LNCaP clone FGC (cell line): ENCODE data around the gene SIGLEC1.

Source experiments
- DNase-seq: peaks from one replicate; pipeline ENCODE4 v3.0.0-alpha.2; 2011; ENCODE audit warnings: low read depth
- H3K4me3 ChIP-seq: 2 replicates; pipeline ENCODE4 v1.5.1; 2011; ENCODE audit warnings: mild to moderate bottlenecking, low read depth, low read length, control low read depth
- TF ChIP-seq, protein P1 (sequence below): IDR thresholded peaks from 2 replicates; pipeline ENCODE4 v1.5.1; 2012; ENCODE audit warnings: mild to moderate bottlenecking; ENCODE audit not compliant: control insufficient read depth, insufficient read depth; ENCODE audit errors: extremely low read depth

The SIGLEC1 gene

DNA sequence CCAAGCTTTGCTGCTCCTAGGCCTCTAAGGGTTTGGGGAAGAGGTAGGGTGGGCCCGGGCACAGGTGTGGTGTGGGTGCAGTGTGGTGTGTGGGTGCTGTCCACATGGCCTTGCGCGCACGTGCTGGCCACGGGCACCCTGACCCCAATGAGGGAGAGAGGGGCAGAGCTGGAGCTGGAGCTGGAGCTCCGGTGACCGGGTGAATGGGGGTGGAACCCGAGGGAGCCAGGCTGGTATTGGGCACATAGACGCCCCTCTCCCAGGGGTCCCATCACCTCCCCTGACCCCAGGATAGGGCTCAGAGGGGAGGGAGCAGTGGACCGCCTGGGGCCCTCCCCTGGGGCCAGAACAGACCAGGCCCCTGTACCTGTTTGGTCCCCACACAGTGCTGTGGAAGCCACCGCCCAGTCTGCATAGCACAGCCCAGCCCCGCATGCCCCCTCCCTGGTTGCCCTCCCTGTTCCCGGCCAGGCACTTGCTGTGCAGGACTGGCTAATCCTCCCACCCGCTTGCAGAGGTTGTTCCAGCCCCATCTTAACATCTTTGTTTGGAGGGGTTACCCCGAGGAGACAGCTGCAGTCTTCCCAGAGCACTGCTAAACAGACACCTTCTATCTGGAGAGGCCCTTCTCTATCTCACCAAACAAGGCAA is 31.6 kb downstream of the SIGLEC1 start:
- H3K4me3 ChIP-seq, result no peak overlapping the region
- no peak for DNase-seq
- TF ChIP-seq, protein P1, sequence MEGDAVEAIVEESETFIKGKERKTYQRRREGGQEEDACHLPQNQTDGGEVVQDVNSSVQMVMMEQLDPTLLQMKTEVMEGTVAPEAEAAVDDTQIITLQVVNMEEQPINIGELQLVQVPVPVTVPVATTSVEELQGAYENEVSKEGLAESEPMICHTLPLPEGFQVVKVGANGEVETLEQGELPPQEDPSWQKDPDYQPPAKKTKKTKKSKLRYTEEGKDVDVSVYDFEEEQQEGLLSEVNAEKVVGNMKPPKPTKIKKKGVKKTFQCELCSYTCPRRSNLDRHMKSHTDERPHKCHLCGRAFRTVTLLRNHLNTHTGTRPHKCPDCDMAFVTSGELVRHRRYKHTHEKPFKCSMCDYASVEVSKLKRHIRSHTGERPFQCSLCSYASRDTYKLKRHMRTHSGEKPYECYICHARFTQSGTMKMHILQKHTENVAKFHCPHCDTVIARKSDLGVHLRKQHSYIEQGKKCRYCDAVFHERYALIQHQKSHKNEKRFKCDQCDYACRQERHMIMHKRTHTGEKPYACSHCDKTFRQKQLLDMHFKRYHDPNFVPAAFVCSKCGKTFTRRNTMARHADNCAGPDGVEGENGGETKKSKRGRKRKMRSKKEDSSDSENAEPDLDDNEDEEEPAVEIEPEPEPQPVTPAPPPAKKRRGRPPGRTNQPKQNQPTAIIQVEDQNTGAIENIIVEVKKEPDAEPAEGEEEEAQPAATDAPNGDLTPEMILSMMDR, result no peak

DNA sequence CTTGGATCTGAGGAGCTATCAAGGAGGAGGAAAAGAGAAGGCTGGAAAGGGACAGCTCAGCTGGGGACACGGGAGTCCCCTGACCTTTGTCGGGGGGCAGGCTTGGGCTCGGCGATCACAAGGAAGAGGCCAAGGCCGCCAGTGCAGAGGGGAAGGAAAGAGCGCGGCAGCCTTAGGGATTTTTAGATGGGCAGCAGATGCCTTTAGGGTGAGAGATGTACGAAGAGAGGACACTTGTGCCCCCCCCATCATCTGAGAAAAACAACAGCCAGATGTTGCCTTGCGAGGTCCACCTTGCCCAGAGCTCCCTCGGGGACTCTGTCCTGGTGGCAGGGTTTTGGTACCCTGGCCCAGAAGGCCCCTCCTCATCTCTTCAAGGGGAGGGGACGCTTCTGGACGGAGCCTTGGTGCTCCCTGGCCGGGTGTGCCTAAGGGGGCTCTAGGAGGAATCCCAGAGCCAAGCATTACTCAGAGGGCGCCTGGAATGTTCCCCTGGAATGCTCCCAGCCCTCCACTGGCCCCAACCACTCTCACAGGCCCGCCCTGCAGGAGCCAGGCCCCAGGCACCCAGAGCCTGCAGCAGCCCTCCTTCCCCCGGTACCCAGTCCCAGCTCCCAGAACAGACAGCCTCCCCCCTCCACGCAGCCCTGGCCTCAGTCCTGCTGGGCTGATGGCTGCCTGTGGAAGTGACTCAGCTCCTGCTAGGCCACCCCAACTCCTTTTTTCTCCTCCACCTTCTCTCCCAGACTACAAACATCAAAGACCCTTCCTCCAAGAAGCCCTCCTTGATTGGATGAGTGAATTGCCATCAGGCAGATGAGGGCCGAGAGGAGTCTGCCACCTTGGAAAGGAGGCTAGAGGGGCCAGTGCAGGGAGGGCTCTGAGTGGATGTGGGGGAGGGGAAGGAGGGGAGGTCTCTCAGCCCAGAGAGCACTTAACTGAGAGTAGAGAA is 32.4 kb downstream of the SIGLEC1 start:
- H3K4me3 ChIP-seq, result no peak overlapping the region
- TF ChIP-seq, protein P1, result no peak
- no peak for DNase-seq

DNA sequence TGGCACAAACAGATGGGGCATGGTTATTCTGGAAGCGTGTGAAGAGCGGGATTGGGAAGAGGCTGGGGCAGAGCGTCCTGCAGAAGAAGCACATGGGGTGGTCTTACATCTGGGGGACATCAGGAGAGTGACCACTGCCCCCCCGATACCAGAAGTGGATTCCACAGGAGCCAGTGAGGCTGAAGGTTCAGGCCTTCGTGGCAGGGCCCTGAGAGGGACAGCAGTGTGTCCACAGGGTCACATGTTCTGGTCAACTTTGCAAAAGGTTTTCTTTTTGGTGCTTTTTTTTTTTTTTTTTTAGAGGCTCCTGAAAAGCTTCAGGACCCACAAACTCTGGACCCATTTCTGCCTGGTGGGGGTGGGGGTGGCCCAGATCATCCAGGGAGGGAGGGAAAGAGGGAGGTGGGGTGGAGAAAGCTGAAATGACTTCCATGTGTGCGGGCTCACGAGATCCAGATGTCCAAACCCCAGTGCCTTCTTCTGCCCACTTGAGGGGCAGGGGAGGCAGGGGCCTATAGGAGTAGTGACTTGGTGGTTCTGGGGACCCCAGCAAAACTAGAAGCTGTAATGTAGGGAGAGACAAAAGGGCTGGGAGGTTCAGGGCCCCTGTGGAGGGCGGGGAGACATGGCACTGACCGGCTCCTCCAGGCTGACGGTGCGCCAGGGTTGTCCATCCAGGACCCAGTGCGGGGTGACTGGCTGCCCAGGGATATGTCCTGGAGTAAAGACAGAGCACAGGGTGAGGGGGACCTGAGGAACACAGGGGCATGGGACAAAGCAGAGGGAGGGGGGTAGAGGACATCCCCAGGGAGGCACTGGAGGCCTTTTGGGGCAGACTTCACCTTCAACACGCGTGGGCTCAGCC is 33.3 kb downstream of the SIGLEC1 start:
- DNase-seq, result no peak
- no peak overlapping the region for H3K4me3 ChIP-seq
- TF ChIP-seq, protein P1, result no peak

DNA sequence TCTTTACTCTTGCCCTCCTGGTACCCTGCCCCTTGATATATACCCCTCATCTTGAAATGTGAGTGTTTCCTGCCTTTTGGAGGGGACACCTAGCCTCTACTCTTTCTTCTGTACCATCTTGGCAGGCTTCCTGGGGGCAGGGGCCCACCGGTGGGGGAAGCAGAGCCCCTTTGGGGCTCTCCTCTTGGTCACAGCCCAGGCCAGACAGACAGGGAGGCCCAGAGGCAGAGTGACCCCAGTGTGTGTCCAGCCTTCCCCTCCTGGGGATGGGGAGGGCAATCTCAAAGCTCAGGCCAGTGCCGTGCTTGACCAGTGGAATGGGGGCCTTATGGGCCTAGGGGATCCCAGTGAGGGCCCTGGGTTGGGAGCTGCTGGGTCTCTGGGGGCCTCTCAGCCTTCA is 34.2 kb downstream of the SIGLEC1 start:
- TF ChIP-seq, protein P1, result no peak
- no peak overlapping the region for H3K4me3 ChIP-seq
- DNase-seq, result no peak

DNA sequence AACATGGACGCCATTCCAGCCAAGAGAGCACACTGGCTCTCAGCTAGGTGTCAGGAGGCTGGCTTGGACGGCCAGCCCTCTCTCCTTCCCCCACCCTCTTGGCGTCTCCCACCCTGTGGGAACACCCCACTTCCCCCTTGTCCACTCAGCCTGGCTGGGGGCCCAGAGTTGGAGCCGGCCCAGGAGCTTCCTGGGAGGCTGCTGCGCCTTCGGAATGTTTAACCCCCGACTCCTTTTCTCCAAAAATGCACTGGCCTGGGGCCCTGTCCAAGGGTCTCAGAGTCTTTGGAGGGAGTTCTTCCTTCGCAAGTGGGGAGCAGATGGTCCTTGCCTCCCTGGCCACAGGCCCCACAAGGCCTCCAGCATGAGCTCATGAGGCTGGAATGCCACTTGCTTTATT is 34.7 kb downstream of the SIGLEC1 start:
- TF ChIP-seq, protein P1, result no peak
- DNase-seq, result no peak
- no peak overlapping the region for H3K4me3 ChIP-seq

DNA sequence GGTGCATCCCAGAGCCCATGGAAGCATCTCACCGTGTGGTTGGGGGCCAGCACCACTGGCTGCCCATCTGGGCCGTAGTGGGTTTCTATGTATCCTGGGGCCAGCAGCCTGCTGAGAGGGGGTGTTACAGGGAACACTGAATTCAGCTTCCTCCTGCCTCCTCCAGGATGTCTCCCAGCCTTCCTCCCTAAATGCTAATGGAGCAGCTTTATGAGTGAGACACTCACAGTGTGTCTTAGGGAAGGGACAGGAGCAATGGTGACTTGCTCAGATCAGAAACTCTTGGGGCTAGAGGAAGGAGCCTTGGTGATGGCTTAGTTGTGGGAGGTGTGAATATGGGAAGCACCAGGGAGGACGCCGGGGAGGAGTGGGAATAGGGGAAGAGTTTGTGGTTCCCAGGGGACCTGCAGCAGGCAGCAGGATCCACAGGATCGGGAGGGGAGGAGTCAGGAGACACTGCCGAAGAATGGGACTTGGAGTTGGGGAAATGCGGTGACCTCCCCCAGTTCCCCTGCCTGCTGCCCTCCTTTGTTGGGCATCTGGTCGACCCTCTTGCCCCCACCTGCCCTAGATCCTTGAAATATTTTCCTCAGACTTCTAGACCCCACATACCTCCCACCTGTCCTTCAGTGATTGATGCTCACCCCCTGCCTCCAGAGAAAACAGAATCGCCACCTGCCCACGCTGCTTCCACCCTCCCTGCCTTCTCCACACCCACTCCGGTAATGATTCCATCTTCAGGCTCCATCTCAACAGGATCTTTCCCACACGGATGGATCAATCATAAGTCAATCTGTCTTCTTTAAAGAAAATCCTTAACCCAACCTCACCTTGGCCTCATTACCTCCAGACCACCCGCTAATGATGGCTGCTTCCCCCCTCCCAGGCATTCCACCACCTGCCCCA is 37.2 kb downstream of the SIGLEC1 start:
- TF ChIP-seq, protein P1, result no peak
- H3K4me3 ChIP-seq, result no peak overlapping the region
- no peak for DNase-seq
